KBM-7 (cell line): ENCODE data around the gene SMAD7.
A peak's percentile ranks its signal among the peaks of the same experiment; 100 is the strongest.

ENCODE experiments used
- DNase-seq: peaks from one replicate; pipeline ENCODE4 v3.0.0-alpha.2; 2015
- in situ Hi-C: fragments of 300-500 bp; cut with MboI; formaldehyde crosslinking; loops from 2 replicates; pipeline ENCODE4 v1.14.3; 2020; ENCODE audit warnings: low sequenced_read_pairs, low pct_unique_long_range_greater_than_20kb, mixed read lengths

Gene SMAD7

GRCh38 chr18:48988508-48989303 lies 37.9 kb upstream of the SMAD7 start:
- no peak for DNase-seq

GRCh38 chr18:48987821-48988220 lies 37.1 kb upstream of the SMAD7 start:
- DNase-seq = no peak
- in situ Hi-C loops = no loop called here

More at GRCh38 chr18:48988508-48989303, 37.9 kb upstream of the SMAD7 start:
- in situ Hi-C loops = no loop called here

GRCh38 chr18:48986851-48987761 lies 36.3 kb upstream of the SMAD7 start:
- in situ Hi-C loops = no loop called here
- no peak for DNase-seq

GRCh38 chr18:48985161-48985560 lies 34.4 kb upstream of the SMAD7 start:
- in situ Hi-C loops = no loop called here
- no peak for DNase-seq

GRCh38 chr18:48983793-48984437 lies 33.1 kb upstream of the SMAD7 start:
- DNase-seq = peak; percentile 67
- in situ Hi-C loops = no loop called here

- in situ Hi-C loops = no loop called here
- DNase-seq = peak; percentile 68
Measured at GRCh38 chr18:48982266-48982665, 31.5 kb upstream of the SMAD7 start.

GRCh38 chr18:48979944-48980890 lies 29.5 kb upstream of the SMAD7 start:
- peak; percentile 63 for DNase-seq
- in situ Hi-C loops = no loop called here

GRCh38 chr18:48977914-48978313 lies 27.1 kb upstream of the SMAD7 start:
- in situ Hi-C loops = no loop called here
- DNase-seq = no peak

GRCh38 chr18:48975817-48976649 lies 25.3 kb upstream of the SMAD7 start:
- in situ Hi-C loops = no loop called here
- DNase-seq = no peak

- in situ Hi-C loops = no loop called here
- no peak for DNase-seq
Measured at GRCh38 chr18:48975120-48975816, 24.5 kb upstream of the SMAD7 start.

- in situ Hi-C loops = no loop called here
Measured at GRCh38 chr18:48974304-48975119, 23.7 kb upstream of the SMAD7 start.

GRCh38 chr18:48973731-48974130 lies 23.0 kb upstream of the SMAD7 start:
- in situ Hi-C loops = no loop called here
- no peak for DNase-seq

More at GRCh38 chr18:48974304-48975119, 23.7 kb upstream of the SMAD7 start:
- no peak for DNase-seq

GRCh38 chr18:48968412-48969215 lies 17.8 kb upstream of the SMAD7 start:
- no peak for DNase-seq
- in situ Hi-C loops = no loop called here

GRCh38 chr18:48967545-48967944 lies 16.8 kb upstream of the SMAD7 start:
- in situ Hi-C loops = no loop called here
- DNase-seq = no peak

- in situ Hi-C loops = no loop called here
- no peak for DNase-seq
Measured at GRCh38 chr18:48966523-48966922, 15.8 kb upstream of the SMAD7 start.
